Measurements from ENCODE around the gene MLC1. TPM values are rescaled to one million over a fixed set of nuclear protein-coding genes. Genes with fewer than 3 reads are reported as not detected.

Gene MLC1
- total RNA-seq = under 0.01 TPM in 1 of 2 replicates, not detected in the other

DNA sequence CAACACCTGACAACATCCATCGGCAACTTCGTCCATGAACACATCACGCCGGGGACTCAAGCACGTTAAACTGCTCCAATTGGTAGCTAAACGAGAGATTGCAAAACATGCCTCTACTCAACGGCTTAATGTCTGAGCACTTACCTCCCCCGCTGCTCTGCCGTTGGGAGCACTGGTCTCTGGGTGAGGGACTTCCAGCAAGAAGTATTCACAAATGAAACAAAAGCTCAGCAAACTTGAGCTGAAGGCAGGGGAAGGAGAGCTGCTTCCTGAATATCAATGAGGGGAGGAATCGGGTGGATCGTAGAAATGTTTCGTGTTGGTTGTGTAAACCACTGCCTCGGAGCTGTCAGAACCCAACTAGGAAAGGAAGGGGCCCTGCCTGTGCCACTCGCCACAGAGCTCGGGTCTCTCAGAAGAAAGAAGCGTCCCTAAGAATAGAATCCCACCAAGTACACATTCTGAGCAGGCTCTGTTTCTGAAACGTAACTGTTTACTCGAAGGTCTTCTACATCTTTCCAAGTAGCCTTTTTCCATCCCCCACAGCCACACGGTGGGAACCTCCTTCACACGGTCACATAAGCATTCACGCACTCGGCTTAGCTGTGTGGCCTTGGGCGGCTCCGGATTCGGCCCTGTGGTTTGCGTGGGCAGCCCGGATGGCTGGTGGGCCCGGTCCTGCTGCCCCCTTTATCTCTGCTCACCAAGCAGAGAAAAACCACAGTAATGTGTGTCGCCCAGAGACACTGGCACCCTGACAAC is at the start of gene MLC1:
Gene MLC1, minus strand, starts transcription at position 216 of the 762 bp plus-strand sequence. CDS start 524 bp downstream, outside the sequence.

GRCh38 chr22:50089682-50090411 is 4.6 kb upstream of the MLC1 start, which contains the start of gene MOV10L1:
Gene MOV10L1, plus strand, starts transcription at chr22:50090006. Its CDS starts 83 bp downstream, at chr22:50090089.

DNA sequence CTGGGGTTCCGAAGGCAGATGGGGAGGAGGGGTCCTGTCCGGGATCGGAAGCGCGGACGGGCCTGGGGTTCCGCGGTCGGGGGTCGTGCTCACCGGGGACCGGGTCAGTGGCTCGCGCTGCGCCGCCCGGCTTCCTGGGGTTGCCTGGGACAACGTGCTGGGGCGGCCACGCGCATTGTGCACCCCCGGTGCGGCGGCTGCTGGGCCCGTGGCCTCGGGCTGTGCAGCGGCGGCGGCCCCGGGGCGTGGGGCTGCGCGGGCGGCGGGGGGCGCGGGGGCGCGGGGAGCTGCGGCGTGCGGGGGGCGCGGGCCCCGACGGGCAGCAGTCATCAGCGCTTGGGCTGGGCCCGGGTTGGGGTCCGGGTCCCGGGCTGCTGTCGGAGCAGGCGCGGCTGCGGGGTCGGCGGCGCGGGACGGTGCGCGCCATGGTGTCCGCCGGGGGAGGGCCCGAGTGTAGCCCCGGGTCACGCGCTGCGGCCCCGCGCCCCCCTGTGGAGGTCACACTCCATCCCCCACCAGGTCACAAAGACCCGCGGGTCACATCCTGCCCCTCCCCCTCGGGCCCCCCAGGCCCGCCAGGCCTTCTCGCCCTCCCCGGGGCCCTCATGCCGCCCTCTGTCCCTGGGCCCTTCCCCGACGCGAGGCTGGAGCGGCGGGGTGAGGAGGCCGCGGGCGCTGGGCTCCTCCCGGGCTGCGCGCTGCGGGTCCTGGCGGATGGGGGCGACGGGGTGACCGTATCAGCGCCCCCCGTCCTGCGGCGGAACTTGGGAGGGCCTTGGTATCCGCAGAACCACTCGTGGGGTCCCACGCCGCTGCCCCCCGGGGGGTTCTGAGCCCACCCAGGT is 26.9 kb downstream of the MLC1 start, which contains the start of gene TTLL8:
Gene TTLL8, minus strand, starts transcription at position 238 of the 845 bp plus-strand sequence.

GRCh38 chr22:50012211-50013181 is 72.7 kb downstream of the MLC1 start, which contains the start of gene IL17REL:
Gene IL17REL, minus strand, starts transcription at chr22:50012765. Its CDS starts 119 bp downstream, at chr22:50012646.

Other genes starting within 250 kb of the MLC1 start
- 7.4 and 23.3 TPM in 2 replicates for gene ZBED4, start 231.6 kb downstream of the MLC1 start, total RNA-seq
- gene ALG12, start 167.0 kb downstream of the MLC1 start, total RNA-seq = 11.5 and 18.9 TPM in 2 replicates
- gene CRELD2, start 166.8 kb downstream of the MLC1 start, total RNA-seq = 58.9 and 63.3 TPM in 2 replicates
- 218 and 224 TPM in 2 replicates for gene PIM3, start 124.7 kb downstream of the MLC1 start, total RNA-seq
- gene IL17REL, start 72.7 kb downstream of the MLC1 start, total RNA-seq = not detected in 2 replicates
- gene TTLL8, start 27.1 kb downstream of the MLC1 start, total RNA-seq = not detected in 2 replicates
- 7.9 and 61.9 TPM in 2 replicates for gene MOV10L1, start 4.6 kb upstream of the MLC1 start, total RNA-seq
- gene PANX2, start 85.3 kb upstream of the MLC1 start, total RNA-seq = 0.16 and 1.0 TPM in 2 replicates
- gene TRABD, start 100.5 kb upstream of the MLC1 start, total RNA-seq = 20.7 and 28.8 TPM in 2 replicates
- 23.2 and 27.6 TPM in 2 replicates for gene SELENOO, start 115.6 kb upstream of the MLC1 start, total RNA-seq
- 16.4 and 36.6 TPM in 2 replicates for gene TUBGCP6, start 159.6 kb upstream of the MLC1 start, total RNA-seq
- 15.1 and 33.9 TPM in 2 replicates for gene HDAC10, start 165.8 kb upstream of the MLC1 start, total RNA-seq
- 61.7 and 93.9 TPM in 2 replicates for gene MAPK12, start 176.3 kb upstream of the MLC1 start, total RNA-seq
- gene MAPK11, start 185.0 kb upstream of the MLC1 start, total RNA-seq = 27.4 and 31.8 TPM in 2 replicates
- 63.8 and 185 TPM in 2 replicates for gene PLXNB2, start 222.2 kb upstream of the MLC1 start, total RNA-seq
- gene DENND6B, start 241.6 kb upstream of the MLC1 start, total RNA-seq = 2.0 and 2.3 TPM in 2 replicates

Measured in bladder microvascular endothelial cell (primary cell).